ENCODE data around the gene ADGRL3.
"Not testable (repeated sequence)": the region's sequence is repeated elsewhere in the genome, so short reads cannot be mapped to it uniquely, and the experiment has no call there.

Gene ADGRL3

GRCh38 chr4:61911313-61911756, 711.2 kb downstream of the ADGRL3 start:
- no peak for DNase-seq (ENCODE audit: low spot score)

GRCh38 chr4:61913619-61914018, 713.5 kb downstream of the ADGRL3 start:
- DNase-seq (ENCODE audit: low spot score), result no peak

- DNase-seq (ENCODE audit: low spot score), result no peak
These were observed 715.4 kb downstream of the ADGRL3 start for GRCh38 chr4:61915501-61915900.

GRCh38 chr4:61918507-61918906, 718.4 kb downstream of the ADGRL3 start:
- no peak for DNase-seq (ENCODE audit: low spot score)

GRCh38 chr4:61918987-61919386, 718.9 kb downstream of the ADGRL3 start:
- DNase-seq (ENCODE audit: low spot score), result no peak

- no peak for DNase-seq (ENCODE audit: low spot score)
These were observed 719.4 kb downstream of the ADGRL3 start for GRCh38 chr4:61919561-61919960.

GRCh38 chr4:61921920-61922319, 721.8 kb downstream of the ADGRL3 start:
- no peak for DNase-seq (ENCODE audit: low spot score)

GRCh38 chr4:61922766-61923165, 722.6 kb downstream of the ADGRL3 start:
- DNase-seq (ENCODE audit: low spot score), result no peak

- DNase-seq (ENCODE audit: low spot score), result no peak
These were observed 723.1 kb downstream of the ADGRL3 start for GRCh38 chr4:61923179-61923578.

GRCh38 chr4:61924131-61924530, 724.0 kb downstream of the ADGRL3 start:
- DNase-seq (ENCODE audit: low spot score), result no peak

GRCh38 chr4:61933527-61933926, 733.4 kb downstream of the ADGRL3 start:
- DNase-seq (ENCODE audit: low spot score), result no peak

- no peak for DNase-seq (ENCODE audit: low spot score)
These were observed 734.1 kb downstream of the ADGRL3 start for GRCh38 chr4:61934198-61934597.

- DNase-seq (ENCODE audit: low spot score), result no peak
These were observed 738.2 kb downstream of the ADGRL3 start for GRCh38 chr4:61938250-61938846.

- DNase-seq (ENCODE audit: low spot score), result no peak
These were observed 750.5 kb downstream of the ADGRL3 start for GRCh38 chr4:61950625-61951024.

GRCh38 chr4:61953386-61953785, 753.3 kb downstream of the ADGRL3 start:
- no peak for DNase-seq (ENCODE audit: low spot score)

- DNase-seq (ENCODE audit: low spot score), result no peak
These were observed 758.5 kb downstream of the ADGRL3 start for GRCh38 chr4:61958591-61958990.

GRCh38 chr4:61959087-61959486, 759.0 kb downstream of the ADGRL3 start:
- no peak for DNase-seq (ENCODE audit: low spot score)

GRCh38 chr4:61984260-61984909, 784.3 kb downstream of the ADGRL3 start:
- DNase-seq (ENCODE audit: low spot score), result no peak

- DNase-seq (ENCODE audit: low spot score), result no peak
These were observed 785.3 kb downstream of the ADGRL3 start for GRCh38 chr4:61985426-61985825.

- DNase-seq (ENCODE audit: low spot score), result not testable (repeated sequence)
These were observed 786.8 kb downstream of the ADGRL3 start for GRCh38 chr4:61986929-61987328.

GRCh38 chr4:61992351-61992750, 792.2 kb downstream of the ADGRL3 start:
- DNase-seq (ENCODE audit: low spot score), result no peak

- no peak for DNase-seq (ENCODE audit: low spot score)
These were observed 793.9 kb downstream of the ADGRL3 start for GRCh38 chr4:61994036-61994435.

GRCh38 chr4:61995717-61996340, 795.7 kb downstream of the ADGRL3 start:
- no peak for DNase-seq (ENCODE audit: low spot score)

GRCh38 chr4:61996943-61997342, 796.8 kb downstream of the ADGRL3 start:
- no peak for DNase-seq (ENCODE audit: low spot score)
